Jurkat, Clone E6-1 (cell line): ENCODE results near the gene MYRFL.
A peak's percentile ranks its signal among the peaks of the same experiment; 100 is the strongest.
"Not testable (repeated sequence)": the region's sequence is repeated elsewhere in the genome, so short reads cannot be mapped to it uniquely, and the experiment has no call there.

ENCODE experiments used
- DNase-seq: peaks from one replicate; pipeline ENCODE4 v3.0.0-alpha.2; 2011; ENCODE audit warnings: low read depth, low spot score
- H3K4me3 ChIP-seq: 2 replicates; pipeline ENCODE4 v1.5.1; 2011; ENCODE audit warnings: mild to moderate bottlenecking, low read length, control low read depth, moderate library complexity

MYRFL gene

GRCh38 chr12:69961246-69961645 lies 136.2 kb downstream of the MYRFL start:
- no peak overlapping the region for H3K4me3 ChIP-seq
- DNase-seq = no peak

- H3K4me3 ChIP-seq = no peak overlapping the region
- no peak for DNase-seq
Measured at GRCh38 chr12:69966409-69966808, 141.4 kb downstream of the MYRFL start.

- DNase-seq = no peak
- no peak overlapping the region for H3K4me3 ChIP-seq
Measured at GRCh38 chr12:69966839-69967238, 141.8 kb downstream of the MYRFL start.

GRCh38 chr12:69969011-69969410 lies 144.0 kb downstream of the MYRFL start:
- DNase-seq = no peak
- H3K4me3 ChIP-seq = no peak overlapping the region

GRCh38 chr12:69972136-69972535 lies 147.1 kb downstream of the MYRFL start:
- no peak for DNase-seq
- H3K4me3 ChIP-seq = no peak overlapping the region

DNA sequence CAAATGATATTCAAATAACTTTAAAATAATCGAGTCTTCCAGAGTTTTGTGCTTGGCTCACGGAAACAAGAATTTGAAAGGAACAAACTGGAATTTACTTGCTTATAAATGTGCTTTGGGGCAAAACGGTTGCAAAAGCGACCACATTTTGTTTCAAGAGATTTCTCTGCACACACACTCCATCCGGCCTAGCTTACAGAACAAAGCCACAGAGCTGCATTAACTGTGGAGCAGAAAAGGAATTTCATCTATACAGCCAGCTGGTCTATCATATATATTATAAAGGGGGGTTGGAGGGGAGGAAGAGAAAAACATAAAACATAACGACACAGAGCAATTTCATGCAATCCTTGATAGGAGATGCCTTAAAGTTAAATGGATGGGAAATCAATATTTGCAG lies 153.0 kb downstream of the MYRFL start:
- DNase-seq = no peak
- no peak overlapping the region for H3K4me3 ChIP-seq

DNA sequence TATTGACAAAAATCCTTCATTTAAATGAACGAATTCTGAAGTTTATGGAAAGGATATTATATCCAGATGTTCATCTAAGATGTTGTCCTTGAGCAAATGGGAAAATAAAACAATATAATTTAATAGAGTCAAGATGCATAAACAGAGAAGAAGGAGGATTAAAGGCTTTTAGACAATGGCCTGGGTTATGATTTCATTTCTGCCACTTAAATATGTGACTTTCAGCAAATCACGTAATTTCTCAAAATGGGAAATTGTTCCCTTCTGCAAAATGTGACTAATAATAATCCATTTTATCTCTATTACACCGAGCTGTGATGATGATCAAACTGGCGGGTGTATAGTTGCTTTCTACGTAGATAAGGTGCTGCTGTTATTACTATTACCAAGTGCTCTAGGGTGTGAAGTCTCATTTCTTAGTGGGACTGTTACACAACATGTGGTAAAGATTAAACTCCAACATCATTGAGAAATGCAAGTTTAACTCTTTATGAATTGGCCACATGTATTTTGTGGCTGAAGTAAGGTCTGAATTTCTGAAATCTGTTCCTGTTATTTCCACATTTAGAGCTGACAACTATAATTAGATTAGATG lies 157.0 kb downstream of the MYRFL start:
- H3K4me3 ChIP-seq = no peak overlapping the region
- no peak for DNase-seq

DNA sequence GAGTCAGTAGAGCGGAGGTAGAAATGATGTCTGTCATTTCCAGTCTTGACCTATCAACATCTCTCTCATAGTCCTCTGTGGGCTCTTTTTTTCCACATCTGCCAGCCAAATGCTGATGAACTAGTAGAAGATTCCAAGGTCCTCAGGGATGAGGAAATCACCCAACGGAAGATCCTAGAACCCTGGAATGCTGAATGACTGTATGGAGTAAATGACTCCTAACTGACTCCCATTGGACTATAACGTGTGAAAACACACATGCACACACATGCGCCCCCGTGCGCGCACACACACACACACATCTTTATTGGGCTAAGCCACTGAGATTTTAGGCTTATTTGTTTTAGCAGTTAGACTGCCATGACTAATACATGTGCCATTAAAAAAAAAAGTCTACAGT lies 159.2 kb downstream of the MYRFL start:
- DNase-seq = no peak

GRCh38 chr12:69985656-69986055 lies 160.6 kb downstream of the MYRFL start:
- no peak overlapping the region for H3K4me3 ChIP-seq
- DNase-seq = peak; percentile 2

More for the DNA sequence above, 159.2 kb downstream of the MYRFL start:
- no peak overlapping the region for H3K4me3 ChIP-seq

DNA sequence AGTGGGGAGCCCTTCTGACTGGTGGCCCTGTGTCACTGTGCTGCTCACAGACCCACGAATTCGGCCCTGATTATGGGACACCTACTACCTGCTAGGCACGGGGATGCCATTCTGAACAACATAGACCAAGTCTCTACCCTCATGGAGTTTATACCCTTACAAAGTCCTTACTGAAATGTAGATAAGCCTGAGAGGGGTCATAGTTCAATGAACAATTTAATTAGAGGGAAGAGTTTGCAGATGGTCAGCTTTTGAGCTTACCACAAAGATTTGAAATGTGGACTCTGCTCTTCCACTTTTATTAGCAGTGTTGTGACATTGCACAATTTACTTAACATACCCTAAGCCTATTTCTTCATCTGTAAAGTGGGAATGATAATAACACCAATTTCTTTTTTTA lies 161.1 kb downstream of the MYRFL start:
- DNase-seq = no peak
- H3K4me3 ChIP-seq = no peak overlapping the region

DNA sequence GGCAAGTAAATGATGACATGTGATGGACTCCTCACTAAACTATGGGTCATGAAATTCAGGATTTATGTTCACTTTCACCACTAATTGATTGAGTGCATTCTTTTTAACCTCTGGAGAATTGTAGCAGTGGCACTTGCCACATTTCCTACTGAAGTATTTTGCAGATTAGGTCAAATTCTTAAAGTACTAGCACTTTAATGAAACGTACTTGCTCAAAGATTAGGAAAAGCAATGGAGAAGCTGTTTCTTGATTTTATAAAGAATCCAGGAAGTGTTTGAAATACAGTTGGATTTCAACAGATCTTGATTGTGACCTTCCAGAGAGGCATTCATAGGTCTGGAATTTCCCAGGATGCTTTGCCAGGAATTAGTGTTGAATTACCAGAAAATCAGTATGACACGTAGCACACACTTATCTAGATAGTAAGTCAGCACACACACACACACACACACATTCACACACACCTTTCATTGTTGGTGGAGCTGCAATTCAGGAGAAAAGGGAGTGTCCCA lies 162.6 kb downstream of the MYRFL start:
- DNase-seq = no peak
- no peak overlapping the region for H3K4me3 ChIP-seq

DNA sequence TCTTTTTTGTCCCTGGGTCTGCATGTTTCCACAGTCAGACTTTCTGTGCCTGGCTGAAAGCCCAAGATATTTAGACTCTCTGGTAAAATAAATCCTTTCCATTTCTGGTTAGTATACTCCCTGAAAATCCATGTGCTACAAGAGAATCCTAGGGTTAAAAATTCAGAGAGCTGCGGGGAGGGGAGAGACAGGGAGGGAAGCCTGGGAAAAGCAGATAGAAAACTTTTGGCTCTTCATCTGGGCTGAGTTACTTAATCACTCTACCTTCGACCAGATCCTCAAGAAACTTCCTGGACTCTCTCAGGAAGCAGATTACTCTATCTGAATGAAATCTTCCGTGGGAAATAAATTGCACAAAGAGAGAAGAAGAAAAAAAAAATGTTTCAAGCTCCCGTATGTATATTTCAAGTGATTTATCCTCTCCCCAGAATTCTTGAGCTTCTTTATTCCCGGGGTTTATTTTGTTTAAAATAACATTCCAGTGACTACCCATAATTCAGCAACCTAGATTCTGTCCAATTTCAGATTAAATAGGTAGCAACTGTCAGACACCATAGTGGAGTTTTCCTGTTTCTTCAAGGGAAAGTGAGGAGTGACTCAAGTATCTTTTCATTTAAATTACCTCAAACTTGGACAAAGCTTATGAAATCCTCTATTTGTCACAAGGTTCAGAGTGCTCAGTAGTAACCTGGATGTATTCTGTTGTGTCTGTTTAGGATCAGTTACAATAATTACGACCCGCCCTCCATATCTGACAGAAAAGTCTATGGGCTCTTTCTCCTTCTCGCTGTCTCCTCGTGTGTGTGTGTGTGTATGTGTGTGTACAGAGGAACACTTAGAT lies 163.7 kb downstream of the MYRFL start:
- no peak overlapping the region for H3K4me3 ChIP-seq
- DNase-seq = no peak

DNA sequence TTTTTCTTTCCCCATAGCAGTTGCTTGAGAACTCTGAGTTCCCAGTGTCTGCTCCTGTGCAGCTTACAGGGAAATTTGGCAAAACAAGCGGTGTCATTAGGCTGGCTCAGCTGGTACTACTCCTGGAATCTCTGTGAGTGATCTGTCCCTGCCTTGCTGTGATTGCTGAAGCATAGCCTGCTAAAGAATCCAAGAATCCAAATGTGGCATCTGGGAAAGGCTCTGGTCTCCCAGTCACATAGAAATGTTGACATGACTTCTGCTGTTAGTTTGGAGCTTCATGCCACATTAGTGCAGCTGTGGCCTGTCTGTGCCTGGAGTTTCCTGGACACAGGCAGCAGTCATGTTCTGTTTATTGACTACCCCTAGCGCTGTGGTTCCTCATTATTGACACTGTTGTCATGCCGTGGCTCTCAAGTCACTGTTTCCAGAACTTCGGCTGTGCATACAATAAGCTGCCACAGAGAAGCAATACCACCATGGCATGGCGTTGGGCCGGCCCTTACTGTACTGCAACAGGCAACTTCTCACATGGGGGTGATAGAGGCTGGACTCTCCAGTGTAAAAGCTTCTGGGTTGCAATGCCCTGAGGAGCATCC lies 166.8 kb downstream of the MYRFL start:
- no peak for DNase-seq

DNA sequence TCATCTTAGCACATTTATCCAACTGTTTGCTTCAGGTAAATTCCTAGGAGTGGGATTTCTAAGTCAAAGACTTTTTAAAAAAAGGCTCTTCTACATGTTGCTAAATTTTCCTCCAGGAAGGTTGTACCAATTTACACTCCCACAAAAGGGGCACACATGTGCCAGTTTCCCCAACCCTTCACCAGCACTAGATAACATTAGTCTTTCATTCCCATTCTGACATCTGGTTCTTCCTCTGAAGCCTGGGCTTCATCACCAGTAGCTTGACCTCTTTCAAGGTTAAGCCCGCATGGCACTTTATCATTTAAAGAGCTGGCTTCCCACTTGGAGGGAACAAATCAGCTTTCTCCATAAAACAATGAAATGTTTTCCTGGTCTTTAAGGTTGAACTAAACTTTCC lies 168.4 kb downstream of the MYRFL start:
- H3K4me3 ChIP-seq = no peak overlapping the region
- DNase-seq = no peak

More for the DNA sequence above, 166.8 kb downstream of the MYRFL start:
- no peak overlapping the region for H3K4me3 ChIP-seq

GRCh38 chr12:69994086-69994485 lies 169.1 kb downstream of the MYRFL start:
- DNase-seq, H3K4me3 ChIP-seq: not testable (repeated sequence)

- no peak for DNase-seq
- no peak overlapping the region for H3K4me3 ChIP-seq
Measured at GRCh38 chr12:69994724-69995173, 169.7 kb downstream of the MYRFL start.

DNA sequence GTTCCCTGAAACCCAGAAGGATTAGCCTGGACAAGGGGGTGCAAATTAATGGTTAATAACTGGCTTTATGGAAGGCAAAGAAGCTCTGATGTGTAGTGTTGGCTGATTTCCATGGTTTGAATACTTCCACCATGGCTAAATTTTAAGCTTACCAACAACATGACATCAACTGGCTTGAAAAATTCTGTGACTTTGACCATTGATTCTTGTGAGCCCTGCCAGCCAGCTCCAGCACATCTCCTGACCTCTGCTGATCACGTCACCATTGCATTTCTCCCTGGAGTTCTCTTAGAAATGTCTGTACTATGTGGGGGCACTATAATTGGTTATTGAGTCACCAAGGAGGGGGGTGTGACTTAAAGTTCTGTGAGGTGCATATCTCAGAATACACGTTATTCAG lies 171.2 kb downstream of the MYRFL start:
- no peak for DNase-seq

DNA sequence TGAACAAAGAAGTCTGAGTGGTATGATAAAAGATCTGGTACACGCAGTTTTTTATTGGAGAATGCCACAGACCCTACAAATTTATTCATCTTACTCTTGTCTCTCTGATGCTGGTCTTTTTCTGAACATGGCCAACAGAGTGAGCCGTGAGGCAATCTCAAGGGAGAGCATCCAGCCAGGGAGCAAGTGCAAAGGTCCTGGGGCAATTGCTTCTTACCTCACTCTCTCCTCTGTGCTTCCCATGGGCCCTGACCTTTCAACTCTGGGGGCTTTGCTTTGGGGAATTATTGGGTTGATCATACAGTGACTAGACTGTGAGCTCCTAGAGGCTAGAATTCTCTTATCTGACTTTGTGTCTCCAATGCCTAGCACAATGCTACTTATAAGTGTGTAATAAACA lies 171.7 kb downstream of the MYRFL start:
- H3K4me3 ChIP-seq = no peak overlapping the region
- DNase-seq = no peak

More for the DNA sequence above, 171.2 kb downstream of the MYRFL start:
- H3K4me3 ChIP-seq = no peak overlapping the region

DNA sequence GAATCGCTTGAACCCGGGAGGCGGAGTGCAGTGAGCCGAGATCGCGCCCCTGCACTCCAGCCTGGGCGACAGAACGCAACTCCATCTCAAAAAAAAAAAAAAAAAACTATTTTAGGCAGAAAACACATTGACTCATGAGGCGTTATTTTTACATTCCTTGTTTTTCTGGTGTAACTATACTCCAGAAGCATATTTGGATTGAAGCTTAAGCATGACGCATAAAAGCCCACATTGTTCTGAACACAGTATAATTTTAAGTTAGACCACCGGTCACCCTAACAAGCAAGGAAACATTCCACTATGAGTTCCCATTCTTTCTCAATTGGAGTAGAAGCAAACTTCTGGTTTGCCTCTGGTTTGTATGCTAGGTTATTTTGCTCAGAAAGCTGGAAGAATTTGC lies 173.0 kb downstream of the MYRFL start:
- DNase-seq = no peak
- H3K4me3 ChIP-seq = no peak overlapping the region

DNA sequence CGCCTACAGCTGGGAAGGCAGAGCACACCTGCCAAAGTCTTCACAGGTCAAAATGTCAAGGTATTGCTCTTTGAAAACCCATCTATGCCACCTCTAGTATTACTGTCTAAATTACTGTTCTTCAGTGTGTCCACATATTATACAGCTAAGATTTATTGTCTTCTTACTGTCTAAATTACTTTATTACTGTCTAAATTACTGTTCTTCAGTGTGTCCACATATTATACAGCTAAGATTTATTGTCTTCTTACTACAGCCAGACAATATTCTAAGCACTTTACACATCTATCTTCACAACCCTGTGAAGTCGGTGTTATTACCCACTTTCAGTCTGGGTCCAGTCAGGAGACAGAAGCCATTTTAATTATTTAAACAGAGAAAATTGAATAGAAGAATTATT lies 173.9 kb downstream of the MYRFL start:
- H3K4me3 ChIP-seq = no peak overlapping the region
- DNase-seq = no peak
